WERI-Rb-1 (cell line): ENCODE measurements around the gene INSIG2.

ENCODE experiments used
- DNase-seq: peaks from one replicate; pipeline ENCODE4 v3.0.0-alpha.2; 2020
- H3K27ac ChIP-seq: fragments of 250-450 bp; sonication (Bioruptor Pico); 2 replicates; pipeline ENCODE4 v1.5.1; 2020; ENCODE audit warnings: mild to moderate bottlenecking, moderate library complexity
- H3K27me3 ChIP-seq: fragments of 250-450 bp; sonication (Bioruptor Pico); 2 replicates; pipeline ENCODE4 v1.5.1; 2021; ENCODE audit warnings: mild to moderate bottlenecking, low read depth, moderate library complexity; ENCODE audit not compliant: insufficient read depth, severe bottlenecking
- H3K36me3 ChIP-seq: fragments of 250-450 bp; sonication (Bioruptor Pico); 2 replicates; pipeline ENCODE4 v1.5.1; 2020; ENCODE audit warnings: mild to moderate bottlenecking, moderate library complexity
- H3K4me3 ChIP-seq: 2 replicates; pipeline ENCODE4 v1.5.1; 2011; ENCODE audit warnings: low read depth, mild to moderate bottlenecking, control low read depth, low read length
- H3K9me3 ChIP-seq: fragments of 250-450 bp; sonication (Bioruptor Pico); 2 replicates; pipeline ENCODE4 v1.5.1; 2021; ENCODE audit warnings: mild to moderate bottlenecking, moderate library complexity; ENCODE audit not compliant: severe bottlenecking
- CTCF ChIP-seq: IDR thresholded peaks from 2 replicates; pipeline ENCODE4 v1.5.1; 2011; ENCODE audit warnings: low read depth, mild to moderate bottlenecking, control low read depth, inconsistent platforms, low read length

The INSIG2 gene

GRCh38 chr2:118145207-118145606, 56.9 kb downstream of the INSIG2 start:
- H3K27ac ChIP-seq = no peak overlapping the region
- TF ChIP-seq CTCF = no peak
- H3K4me3 ChIP-seq = no peak overlapping the region
- DNase-seq = no peak
- H3K9me3 ChIP-seq = no peaks in the 10 kb centered on the region
- H3K36me3 ChIP-seq = no peaks in the 10 kb centered on the region
- H3K27me3 ChIP-seq = peaks cover 58% of the 10 kb centered on the region

- Histone ChIP-seq H3K27ac (no peak overlapping the region), H3K4me3 (no peak overlapping the region), H3K36me3 (no peaks in the 10 kb centered on the region), H3K27me3 (peaks cover 64% of the 10 kb centered on the region), H3K9me3 (no peaks in the 10 kb centered on the region)
- DNase-seq = no peak
- TF ChIP-seq CTCF = no peak
Observed at GRCh38 chr2:118145806-118146205, 57.5 kb downstream of the INSIG2 start.

GRCh38 chr2:118146315-118147283, 58.3 kb downstream of the INSIG2 start:
- TF ChIP-seq CTCF = no peak
- Histone ChIP-seq H3K27me3 (peaks cover 72% of the 10 kb centered on the region), H3K9me3 (no peaks in the 10 kb centered on the region)

GRCh38 chr2:118148133-118148532, 59.9 kb downstream of the INSIG2 start:
- Histone ChIP-seq H3K27ac (no peak overlapping the region), H3K36me3 (no peaks in the 10 kb centered on the region), H3K9me3 (no peaks in the 10 kb centered on the region), H3K4me3 (no peak overlapping the region), H3K27me3 (peaks cover 86% of the 10 kb centered on the region)
- DNase-seq = no peak
- no peak for TF ChIP-seq CTCF

More at GRCh38 chr2:118146315-118147283, 58.3 kb downstream of the INSIG2 start:
- DNase-seq = no peak
- H3K4me3 ChIP-seq = no peak overlapping the region
- H3K36me3 ChIP-seq = no peaks in the 10 kb centered on the region
- H3K27ac ChIP-seq = no peak overlapping the region

- Histone ChIP-seq H3K9me3 (no peaks in the 10 kb centered on the region), H3K4me3 (no peak overlapping the region), H3K27ac (no peak overlapping the region), H3K27me3 (peaks cover 86% of the 10 kb centered on the region), H3K36me3 (no peaks in the 10 kb centered on the region)
- no peak for DNase-seq
- no peak for TF ChIP-seq CTCF
Observed at GRCh38 chr2:118148809-118149208, 60.5 kb downstream of the INSIG2 start.
